NCI-H1436 treated with DMSO at 0.1 percent for 48 hours (cell line): ENCODE data around the gene MEF2A.
"Not testable (repeated sequence)": the region's sequence is repeated elsewhere in the genome, so short reads cannot be mapped to it uniquely, and the experiment has no call there.

Experiments
- DNase-seq: peaks from one replicate; lab custom pipeline; 2025; lab: John Stamatoyannopoulos, UW

Gene MEF2A

GRCh38 chr15:99565299-99566156 is at the start of gene MEF2A:
Gene MEF2A, plus strand, starts transcription at chr15:99565984. Its CDS starts 67,136 bp downstream, at chr15:99633120.
- DNase-seq = no peak

GRCh38 chr15:99518191-99518590 is 47.6 kb upstream of the MEF2A start:
- no peak for DNase-seq

- DNase-seq = not testable (repeated sequence)
Measured at GRCh38 chr15:99519366-99519765, 46.4 kb upstream of the MEF2A start.

GRCh38 chr15:99522288-99522687 is 43.5 kb upstream of the MEF2A start:
- no peak for DNase-seq

- DNase-seq = no peak
Measured at GRCh38 chr15:99526176-99526575, 39.6 kb upstream of the MEF2A start.

GRCh38 chr15:99526671-99527070 is 39.1 kb upstream of the MEF2A start:
- DNase-seq = no peak

GRCh38 chr15:99536422-99537040 is 29.3 kb upstream of the MEF2A start:
- no peak for DNase-seq

- no peak for DNase-seq
Measured at GRCh38 chr15:99537344-99537743, 28.4 kb upstream of the MEF2A start.

GRCh38 chr15:99538261-99538660 is 27.5 kb upstream of the MEF2A start:
- DNase-seq = no peak

GRCh38 chr15:99542828-99543227 is 23.0 kb upstream of the MEF2A start:
- no peak for DNase-seq

- no peak for DNase-seq
Measured at GRCh38 chr15:99545605-99546004, 20.2 kb upstream of the MEF2A start.

GRCh38 chr15:99546441-99547100 is 19.2 kb upstream of the MEF2A start:
- DNase-seq = no peak

- DNase-seq = no peak
Measured at GRCh38 chr15:99547517-99547916, 18.3 kb upstream of the MEF2A start.

GRCh38 chr15:99550077-99550476 is 15.7 kb upstream of the MEF2A start:
- no peak for DNase-seq

GRCh38 chr15:99552111-99552510 is 13.7 kb upstream of the MEF2A start:
- no peak for DNase-seq

GRCh38 chr15:99554880-99555488 is 10.8 kb upstream of the MEF2A start:
- no peak for DNase-seq

- no peak for DNase-seq
Measured at GRCh38 chr15:99556011-99556410, 9.8 kb upstream of the MEF2A start.

GRCh38 chr15:99556578-99556977 is 9.2 kb upstream of the MEF2A start:
- no peak for DNase-seq

GRCh38 chr15:99558084-99558483 is 7.7 kb upstream of the MEF2A start:
- no peak for DNase-seq

GRCh38 chr15:99558571-99558970 is 7.2 kb upstream of the MEF2A start:
- DNase-seq = no peak

- DNase-seq = no peak
Measured at GRCh38 chr15:99561476-99562230, 4.1 kb upstream of the MEF2A start.

GRCh38 chr15:99562238-99562637 is 3.5 kb upstream of the MEF2A start:
- no peak for DNase-seq
